SK-N-SH treated with all-trans-retinoic acid at 6 μM for 48 hours (cell line): ENCODE data around the gene ULK4.

Experiments
- ATAC-seq: fragments of 200-7000 bp; cut with Tn5 transposase; 3 replicates; pipeline ENCODE4 v1.9.1; 2020; ENCODE audit warnings: mild to moderate bottlenecking, moderate library complexity
- ARNTL ChIP-seq: fragments of 450-650 bp; formaldehyde crosslinking; IDR thresholded peaks from 2 replicates; pipeline ENCODE4 v1.5.0; 2020; ENCODE audit warnings: low read depth, mild to moderate bottlenecking, moderate library complexity, borderline replicate concordance
- BACH2 ChIP-seq: fragments of 250-450 bp; sonication (Bioruptor Pico); IDR thresholded peaks from 2 replicates; pipeline ENCODE4 v1.9.0; 2021; ENCODE audit warnings: mild to moderate bottlenecking, borderline replicate concordance
- CSDC2 ChIP-seq: fragments of 250-450 bp; sonication (Bioruptor Pico); IDR thresholded peaks from 2 replicates; pipeline ENCODE4 v1.5.0; 2020; ENCODE audit warnings: mild to moderate bottlenecking, moderate library complexity
- ESRRG ChIP-seq: fragments of 250-450 bp; sonication (Bioruptor Pico); IDR thresholded peaks from 2 replicates; pipeline ENCODE4 v1.6.1; 2021; ENCODE audit warnings: mild to moderate bottlenecking
- GLIS3 ChIP-seq: fragments of 250-450 bp; sonication (Bioruptor Pico); IDR thresholded peaks from 2 replicates; pipeline ENCODE4 v1.5.0; 2020; ENCODE audit warnings: mild to moderate bottlenecking, moderate library complexity
- ISL1 ChIP-seq: fragments of 250-450 bp; sonication (Bioruptor Pico); IDR thresholded peaks from 2 replicates; pipeline ENCODE4 v2.1.2; 2022; ENCODE audit warnings: mild to moderate bottlenecking, moderate library complexity
- OSR1 ChIP-seq: fragments of 250-450 bp; sonication (Bioruptor Pico); IDR thresholded peaks from 2 replicates; pipeline ENCODE4 v1.8.0; 2022; ENCODE audit warnings: moderate library complexity, mild to moderate bottlenecking, inconsistent platforms
- PATZ1 ChIP-seq: fragments of 250-450 bp; sonication (Bioruptor Pico); IDR thresholded peaks from 2 replicates; pipeline ENCODE4 v1.8.0; 2020; ENCODE audit warnings: mild to moderate bottlenecking, moderate library complexity, borderline replicate concordance
- PPARA ChIP-seq: fragments of 250-450 bp; sonication (Bioruptor Pico); IDR thresholded peaks from 2 replicates; pipeline ENCODE4 v1.5.0; 2020; ENCODE audit warnings: mild to moderate bottlenecking, borderline replicate concordance
- RARB ChIP-seq: fragments of 250-450 bp; sonication (Bioruptor Pico); IDR thresholded peaks from 2 replicates; pipeline ENCODE4 v1.8.0; 2021; ENCODE audit warnings: mild to moderate bottlenecking, moderate library complexity
- SNAI2 ChIP-seq: fragments of 250-450 bp; sonication (Bioruptor Pico); IDR thresholded peaks from 2 replicates; pipeline ENCODE4 v1.5.0; 2020; ENCODE audit warnings: mild to moderate bottlenecking, moderate library complexity
- TCF4 ChIP-seq: fragments of 250-450 bp; sonication (Bioruptor Pico); IDR thresholded peaks from 2 replicates; pipeline ENCODE4 v1.8.0; 2021; ENCODE audit warnings: mild to moderate bottlenecking, moderate library complexity, borderline replicate concordance
- TOX ChIP-seq: fragments of 250-450 bp; sonication (Bioruptor Pico); IDR thresholded peaks from 2 replicates; pipeline ENCODE4 v1.8.0; 2021; ENCODE audit warnings: mild to moderate bottlenecking, moderate library complexity, borderline replicate concordance
- TSHZ2 ChIP-seq: fragments of 250-450 bp; sonication (Bioruptor Pico); IDR thresholded peaks from 2 replicates; pipeline ENCODE4 v1.5.0; 2020; ENCODE audit warnings: mild to moderate bottlenecking, moderate library complexity
- ZC3H10 ChIP-seq: fragments of 250-450 bp; sonication (Bioruptor Pico); IDR thresholded peaks from 2 replicates; pipeline ENCODE4 v1.5.1; 2021; ENCODE audit warnings: mild to moderate bottlenecking, moderate library complexity
- ZFP3 ChIP-seq: fragments of 250-450 bp; sonication (Bioruptor Pico); IDR thresholded peaks from 2 replicates; pipeline ENCODE4 v1.5.0; 2020; ENCODE audit warnings: mild to moderate bottlenecking, moderate library complexity
- ZFP30 ChIP-seq: fragments of 450-650 bp; formaldehyde crosslinking; IDR thresholded peaks from 2 replicates; pipeline ENCODE4 v1.5.0; 2022; ENCODE audit warnings: mild to moderate bottlenecking, moderate library complexity
- ZNF565 ChIP-seq: fragments of 450-650 bp; formaldehyde crosslinking; conservative IDR thresholded peaks from 2 replicates; pipeline ENCODE4 v1.5.0; 2020; ENCODE audit warnings: low read depth, mild to moderate bottlenecking, moderate library complexity
- ZNF8 ChIP-seq: fragments of 450-650 bp; formaldehyde crosslinking; IDR thresholded peaks from 2 replicates; pipeline ENCODE4 v1.5.0; 2020; ENCODE audit warnings: mild to moderate bottlenecking, moderate library complexity
- TF ChIP-seq, protein P1 (sequence below): fragments of 250-450 bp; sonication (Bioruptor Pico); IDR thresholded peaks from 2 replicates; pipeline ENCODE4 v1.5.1; 2020; ENCODE audit warnings: low read depth, mild to moderate bottlenecking, moderate library complexity
- TF ChIP-seq, protein P2 (sequence below): fragments of 250-450 bp; sonication (Bioruptor Pico); IDR thresholded peaks from 2 replicates; pipeline ENCODE4 v1.8.0; 2021; ENCODE audit warnings: low read depth, mild to moderate bottlenecking, moderate library complexity, borderline replicate concordance
- TF ChIP-seq, protein P3 (sequence below): fragments of 250-450 bp; sonication (Bioruptor Pico); IDR thresholded peaks from 2 replicates; pipeline ENCODE4 v1.5.1; 2021; ENCODE audit warnings: mild to moderate bottlenecking, moderate library complexity

The ULK4 gene

GRCh38 chr3:41794748-41795589 is 166.9 kb downstream of the ULK4 start (continued):
- TF ChIP-seq ISL1 (CRISPR knock-in tag): no peak
- TF ChIP-seq, all 23 proteins: peak for 0

DNA sequence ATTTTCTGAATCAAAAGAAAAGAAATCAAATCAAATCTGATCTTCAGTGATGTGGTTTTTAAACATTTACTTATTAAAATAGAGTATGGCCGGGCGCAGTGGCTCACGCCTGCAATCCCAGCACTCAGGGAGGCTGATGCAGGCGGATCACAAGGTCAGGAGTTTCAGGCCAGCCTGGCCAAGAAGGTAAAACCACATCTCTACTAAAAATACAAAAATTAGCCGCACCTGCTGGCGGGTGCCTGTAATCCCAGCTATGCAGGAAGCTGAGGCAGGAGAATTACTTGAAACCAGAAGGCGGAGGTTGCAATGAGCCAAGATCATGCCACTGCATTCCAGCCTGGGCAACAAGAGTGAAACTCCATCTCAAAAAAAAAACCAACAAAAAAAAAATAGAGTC is 169.1 kb downstream of the ULK4 start:
- ATAC-seq: no peak
- TF ChIP-seq ARNTL (CRISPR knock-in tag) (no peak), TOX (CRISPR knock-in tag) (no peak), ISL1 (CRISPR knock-in tag) (no peak), PPARA (CRISPR knock-in tag) (no peak), PATZ1 (CRISPR knock-in tag) (no peak), TCF4 (CRISPR knock-in tag) (no peak), SNAI2 (CRISPR knock-in tag) (no peak), TSHZ2 (CRISPR knock-in tag) (no peak), ZNF565 (CRISPR knock-in tag) (no peak), BACH2 (no peak), CSDC2 (CRISPR knock-in tag) (no peak), OSR1 (no peak), GLIS3 (CRISPR knock-in tag) (no peak), ZC3H10 (CRISPR knock-in tag) (no peak), ZNF8 (no peak)
- TF ChIP-seq, protein P1, sequence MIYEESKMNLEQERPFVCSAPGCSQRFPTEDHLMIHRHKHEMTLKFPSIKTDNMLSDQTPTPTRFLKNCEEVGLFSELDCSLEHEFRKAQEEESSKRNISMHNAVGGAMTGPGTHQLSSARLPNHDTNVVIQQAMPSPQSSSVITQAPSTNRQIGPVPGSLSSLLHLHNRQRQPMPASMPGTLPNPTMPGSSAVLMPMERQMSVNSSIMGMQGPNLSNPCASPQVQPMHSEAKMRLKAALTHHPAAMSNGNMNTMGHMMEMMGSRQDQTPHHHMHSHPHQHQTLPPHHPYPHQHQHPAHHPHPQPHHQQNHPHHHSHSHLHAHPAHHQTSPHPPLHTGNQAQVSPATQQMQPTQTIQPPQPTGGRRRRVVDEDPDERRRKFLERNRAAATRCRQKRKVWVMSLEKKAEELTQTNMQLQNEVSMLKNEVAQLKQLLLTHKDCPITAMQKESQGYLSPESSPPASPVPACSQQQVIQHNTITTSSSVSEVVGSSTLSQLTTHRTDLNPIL: no peak
- TF ChIP-seq, protein P2, sequence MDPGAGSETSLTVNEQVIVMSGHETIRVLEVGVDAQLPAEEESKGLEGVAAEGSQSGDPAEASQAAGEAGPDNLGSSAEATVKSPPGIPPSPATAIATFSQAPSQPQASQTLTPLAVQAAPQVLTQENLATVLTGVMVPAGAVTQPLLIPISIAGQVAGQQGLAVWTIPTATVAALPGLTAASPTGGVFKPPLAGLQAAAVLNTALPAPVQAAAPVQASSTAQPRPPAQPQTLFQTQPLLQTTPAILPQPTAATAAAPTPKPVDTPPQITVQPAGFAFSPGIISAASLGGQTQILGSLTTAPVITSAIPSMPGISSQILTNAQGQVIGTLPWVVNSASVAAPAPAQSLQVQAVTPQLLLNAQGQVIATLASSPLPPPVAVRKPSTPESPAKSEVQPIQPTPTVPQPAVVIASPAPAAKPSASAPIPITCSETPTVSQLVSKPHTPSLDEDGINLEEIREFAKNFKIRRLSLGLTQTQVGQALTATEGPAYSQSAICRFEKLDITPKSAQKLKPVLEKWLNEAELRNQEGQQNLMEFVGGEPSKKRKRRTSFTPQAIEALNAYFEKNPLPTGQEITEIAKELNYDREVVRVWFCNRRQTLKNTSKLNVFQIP (CRISPR knock-in tag): no peak
- TF ChIP-seq, all 23 proteins: peak for 0

DNA sequence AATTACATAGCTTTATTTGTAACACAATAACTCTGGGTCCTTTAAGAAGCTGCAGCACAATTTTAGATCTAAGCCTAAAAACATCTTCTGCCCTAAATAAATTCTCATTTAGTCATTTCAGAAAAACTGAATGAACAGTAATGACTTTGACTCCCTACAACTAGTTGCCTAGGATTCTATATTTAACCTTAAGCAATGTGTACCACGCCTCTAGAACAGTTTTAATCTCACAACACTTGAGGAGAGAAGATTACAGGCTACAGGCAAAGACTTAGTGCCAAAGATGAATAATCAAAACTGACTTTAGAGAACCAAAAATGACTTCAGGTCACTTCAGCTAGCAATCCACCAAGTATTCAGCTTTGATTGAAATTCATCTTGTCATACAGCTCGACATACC is 192.8 kb downstream of the ULK4 start:
- TF ChIP-seq TOX (CRISPR knock-in tag) (no peak), CSDC2 (CRISPR knock-in tag) (no peak), ARNTL (CRISPR knock-in tag) (no peak), RARB (no peak), ZNF8 (no peak), PATZ1 (CRISPR knock-in tag) (no peak), ZC3H10 (CRISPR knock-in tag) (no peak), GLIS3 (CRISPR knock-in tag) (no peak), TSHZ2 (CRISPR knock-in tag) (no peak), ESRRG (CRISPR knock-in tag) (no peak), ZNF565 (CRISPR knock-in tag) (no peak), ZFP30 (CRISPR knock-in tag) (no peak), ZFP3 (CRISPR knock-in tag) (no peak), PPARA (CRISPR knock-in tag) (no peak), BACH2 (no peak)
- TF ChIP-seq, protein P3, sequence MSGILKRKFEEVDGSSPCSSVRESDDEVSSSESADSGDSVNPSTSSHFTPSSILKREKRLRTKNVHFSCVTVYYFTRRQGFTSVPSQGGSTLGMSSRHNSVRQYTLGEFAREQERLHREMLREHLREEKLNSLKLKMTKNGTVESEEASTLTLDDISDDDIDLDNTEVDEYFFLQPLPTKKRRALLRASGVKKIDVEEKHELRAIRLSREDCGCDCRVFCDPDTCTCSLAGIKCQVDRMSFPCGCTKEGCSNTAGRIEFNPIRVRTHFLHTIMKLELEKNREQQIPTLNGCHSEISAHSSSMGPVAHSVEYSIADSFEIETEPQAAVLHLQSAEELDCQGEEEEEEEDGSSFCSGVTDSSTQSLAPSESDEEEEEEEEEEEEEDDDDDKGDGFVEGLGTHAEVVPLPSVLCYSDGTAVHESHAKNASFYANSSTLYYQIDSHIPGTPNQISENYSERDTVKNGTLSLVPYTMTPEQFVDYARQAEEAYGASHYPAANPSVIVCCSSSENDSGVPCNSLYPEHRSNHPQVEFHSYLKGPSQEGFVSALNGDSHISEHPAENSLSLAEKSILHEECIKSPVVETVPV: no peak
- ATAC-seq: no peak
